ENCODE results near the gene AMH.

AMH gene

GRCh38 chr19:2296141-2296540 is 47.0 kb downstream of the AMH start:
- no peak for DNase-seq
- in situ Hi-C loops (cut with MboI; ENCODE audit: low pct_unique_long_range_greater_than_20kb, low sequenced_read_pairs): no loop called here

- no peak for DNase-seq
- in situ Hi-C loops (cut with MboI; ENCODE audit: low pct_unique_long_range_greater_than_20kb, low sequenced_read_pairs): no loop called here
Measured at GRCh38 chr19:2300533-2300932, 51.4 kb downstream of the AMH start.
